HFFc6 (cell line): Measurements from ENCODE around the gene KCNJ10. TPM values are rescaled to one million over a fixed set of nuclear protein-coding genes. Genes with fewer than 3 reads are reported as not detected.

Experiments
- DNase-seq: peaks from one replicate; pipeline ENCODE4 v3.0.0-alpha.2; 2018
- H3K27ac Mint-ChIP-seq: 2 replicates; pipeline ENCODE4 v1.8.0; 2020; ENCODE audit warnings: mild to moderate bottlenecking, mixed read lengths
- H3K27me3 Mint-ChIP-seq: 2 replicates; pipeline ENCODE4 v1.8.0; 2021; ENCODE audit warnings: mild to moderate bottlenecking, moderate library complexity, mixed read lengths; ENCODE audit not compliant: insufficient read depth
- H3K36me3 Mint-ChIP-seq: 2 replicates; pipeline ENCODE4 v1.8.0; 2021; ENCODE audit warnings: low read depth, mixed read lengths
- H3K4me1 Mint-ChIP-seq: 2 replicates; pipeline ENCODE4 v1.8.0; 2020; ENCODE audit warnings: low read depth, mixed read lengths
- H3K4me3 Mint-ChIP-seq: 2 replicates; pipeline ENCODE4 v1.8.0; 2020; ENCODE audit warnings: mild to moderate bottlenecking, moderate library complexity, mixed read lengths
- H3K9me3 Mint-ChIP-seq: 2 replicates; pipeline ENCODE4 v1.8.0; 2020; ENCODE audit warnings: mild to moderate bottlenecking, mixed read lengths
- total RNA-seq, 6 experiments: library from RNA; stranded (reverse); fragmentation: NEBNext Ultra II Directional; extraction: Animal tissue kit (Norgen Biotek cat#: 25700); gene quantifications; 2 replicates in 1 of 6; 3 replicates in 5 of 6; pipeline ENCODE4 v1.2.3, GENCODE V29; 2021
- TF ChIP-seq, protein P1 (sequence below): fragments of 200-600 bp; sonication (generic); IDR thresholded peaks from 2 replicates; pipeline ENCODE4 v1.5.0; 2021; ENCODE audit warnings: antibody characterized with exemption, mild to moderate bottlenecking

Gene KCNJ10
- total RNA-seq, 6 experiments from 2014 or later: not detected

- Mint-ChIP-seq H3K9me3 (no peaks in the 10 kb centered on the region), H3K27me3 (peaks cover 13% of the 10 kb centered on the region), H3K36me3 (no peaks in the 10 kb centered on the region), H3K4me1 (peaks cover 12% of the 10 kb centered on the region), H3K4me3 (no peak overlapping the region), H3K27ac (no peak overlapping the region)
- no peak for DNase-seq
- TF ChIP-seq, protein P1, sequence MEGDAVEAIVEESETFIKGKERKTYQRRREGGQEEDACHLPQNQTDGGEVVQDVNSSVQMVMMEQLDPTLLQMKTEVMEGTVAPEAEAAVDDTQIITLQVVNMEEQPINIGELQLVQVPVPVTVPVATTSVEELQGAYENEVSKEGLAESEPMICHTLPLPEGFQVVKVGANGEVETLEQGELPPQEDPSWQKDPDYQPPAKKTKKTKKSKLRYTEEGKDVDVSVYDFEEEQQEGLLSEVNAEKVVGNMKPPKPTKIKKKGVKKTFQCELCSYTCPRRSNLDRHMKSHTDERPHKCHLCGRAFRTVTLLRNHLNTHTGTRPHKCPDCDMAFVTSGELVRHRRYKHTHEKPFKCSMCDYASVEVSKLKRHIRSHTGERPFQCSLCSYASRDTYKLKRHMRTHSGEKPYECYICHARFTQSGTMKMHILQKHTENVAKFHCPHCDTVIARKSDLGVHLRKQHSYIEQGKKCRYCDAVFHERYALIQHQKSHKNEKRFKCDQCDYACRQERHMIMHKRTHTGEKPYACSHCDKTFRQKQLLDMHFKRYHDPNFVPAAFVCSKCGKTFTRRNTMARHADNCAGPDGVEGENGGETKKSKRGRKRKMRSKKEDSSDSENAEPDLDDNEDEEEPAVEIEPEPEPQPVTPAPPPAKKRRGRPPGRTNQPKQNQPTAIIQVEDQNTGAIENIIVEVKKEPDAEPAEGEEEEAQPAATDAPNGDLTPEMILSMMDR: no peak
These were observed 22.6 kb upstream of the KCNJ10 start for GRCh38 chr1:160092366-160093068.

DNA sequence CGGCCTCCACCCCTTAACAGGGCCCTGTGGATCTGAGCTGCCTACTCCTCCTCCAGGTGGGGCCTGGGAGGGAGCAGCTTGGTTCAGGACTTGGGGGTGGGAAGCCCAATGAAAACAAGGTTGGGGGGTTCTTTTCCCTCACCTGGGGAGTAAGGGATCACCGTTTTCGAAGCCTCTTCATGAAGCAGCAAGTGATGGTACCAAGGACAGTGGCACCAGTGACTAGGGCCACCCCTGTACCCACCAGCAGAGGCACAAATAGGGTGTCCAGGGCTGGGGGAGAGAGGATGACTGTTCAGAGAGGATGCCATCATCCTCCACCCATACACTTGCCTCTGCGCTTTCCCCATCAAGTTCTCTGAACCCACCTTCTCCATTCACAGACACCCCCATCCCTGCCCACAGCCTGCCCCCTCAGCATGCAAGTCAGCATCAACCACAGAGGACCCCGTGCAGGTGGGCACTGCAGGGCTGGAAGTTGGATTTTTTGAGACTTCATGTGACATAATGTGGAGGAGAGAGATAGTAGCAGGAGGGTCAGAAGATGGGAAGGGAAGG lies 21.8 kb upstream of the KCNJ10 start:
- Mint-ChIP-seq H3K4me1 (peaks cover 5% of the 10 kb centered on the region), H3K4me3 (no peak overlapping the region), H3K36me3 (no peaks in the 10 kb centered on the region), H3K27me3 (peaks cover 13% of the 10 kb centered on the region), H3K27ac (no peak overlapping the region), H3K9me3 (no peaks in the 10 kb centered on the region)
- DNase-seq: no peak
- TF ChIP-seq, protein P1: no peak

DNA sequence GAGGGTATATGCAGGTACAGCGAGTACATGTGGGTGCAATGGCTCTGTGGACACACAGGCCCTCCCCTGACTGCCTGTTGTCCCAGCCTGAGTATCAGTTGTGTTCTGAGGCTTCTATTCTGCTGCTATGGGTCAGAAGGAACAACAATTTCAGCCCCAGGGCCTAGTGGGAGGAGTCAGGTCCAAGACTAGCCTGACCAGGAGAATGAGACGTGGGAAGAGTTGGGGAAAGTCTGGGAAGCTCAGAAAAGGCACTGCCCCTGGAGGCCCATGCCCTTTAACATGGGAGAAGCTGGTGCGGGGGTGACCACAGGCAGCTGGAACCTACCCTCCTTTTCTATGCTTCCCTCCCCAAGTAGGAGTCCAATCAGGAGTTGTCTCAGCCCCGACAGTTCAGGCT lies 20.8 kb upstream of the KCNJ10 start:
- H3K4me3 Mint-ChIP-seq: no peak overlapping the region
- TF ChIP-seq, protein P1: no peak

GRCh38 chr1:160089883-160090282 lies 19.9 kb upstream of the KCNJ10 start:
- no peaks in the 10 kb centered on the region for H3K9me3 Mint-ChIP-seq
- no peak overlapping the region for H3K4me3 Mint-ChIP-seq
- no peak overlapping the region for H3K27ac Mint-ChIP-seq
- no peaks in the 10 kb centered on the region for H3K36me3 Mint-ChIP-seq
- DNase-seq: no peak
- TF ChIP-seq, protein P1: no peak
- no peaks in the 10 kb centered on the region for H3K4me1 Mint-ChIP-seq
- peaks cover 14% of the 10 kb centered on the region for H3K27me3 Mint-ChIP-seq

More for the DNA sequence above, 20.8 kb upstream of the KCNJ10 start:
- no peaks in the 10 kb centered on the region for H3K4me1 Mint-ChIP-seq
- no peaks in the 10 kb centered on the region for H3K36me3 Mint-ChIP-seq
- H3K27ac Mint-ChIP-seq: no peak overlapping the region
- DNase-seq: no peak
- no peaks in the 10 kb centered on the region for H3K9me3 Mint-ChIP-seq
- H3K27me3 Mint-ChIP-seq: peaks cover 14% of the 10 kb centered on the region

DNA sequence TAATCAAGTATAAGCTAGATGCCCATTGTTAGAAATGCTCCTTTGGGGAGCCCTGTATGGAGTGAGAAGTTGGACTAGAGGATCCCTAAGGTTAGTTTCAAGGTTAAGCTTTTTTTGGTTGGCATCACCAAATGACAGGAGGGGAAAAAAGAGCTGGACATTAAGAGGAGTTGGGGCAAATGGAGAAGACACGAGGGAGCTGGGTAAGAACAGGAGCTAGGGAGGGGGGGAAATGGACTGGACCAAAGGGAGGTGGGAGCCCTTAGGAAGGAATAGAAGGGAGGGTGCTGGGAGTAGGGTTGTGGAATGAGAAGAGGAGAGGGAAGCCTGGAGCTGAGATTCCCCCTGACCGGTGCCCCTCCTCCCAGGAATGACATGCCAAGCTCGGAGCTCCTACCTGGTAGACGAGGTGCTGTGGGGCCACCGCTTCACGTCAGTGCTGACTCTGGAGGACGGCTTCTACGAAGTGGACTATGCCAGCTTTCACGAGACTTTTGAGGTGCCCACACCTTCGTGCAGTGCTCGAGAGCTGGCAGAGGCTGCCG lies 17.2 kb upstream of the KCNJ10 start:
- Mint-ChIP-seq H3K9me3 (no peaks in the 10 kb centered on the region), H3K4me1 (no peaks in the 10 kb centered on the region), H3K27me3 (peaks cover 23% of the 10 kb centered on the region), H3K36me3 (no peaks in the 10 kb centered on the region), H3K4me3 (no peak overlapping the region), H3K27ac (no peak overlapping the region)
- no peak for DNase-seq
- TF ChIP-seq, protein P1: no peak
